C4-2B (cell line): ENCODE measurements around the gene BIRC6.
"Not testable (repeated sequence)": the region's sequence is repeated elsewhere in the genome, so short reads cannot be mapped to it uniquely, and the experiment has no call there.

Experiments used
- H3K27ac ChIP-seq: fragments of 450-650 bp; 2 replicates; pipeline ENCODE4 v1.5.1; 2017
- CTCF ChIP-seq: fragments of 450-650 bp; conservative IDR thresholded peaks from 2 replicates; pipeline ENCODE4 v1.5.1; 2017; ENCODE audit warnings: mild to moderate bottlenecking
- ZFX ChIP-seq: fragments of 450-650 bp; IDR thresholded peaks from 2 replicates; pipeline ENCODE4 v1.6.1; 2017

Gene BIRC6

GRCh38 chr2:32633040-32633439 lies 276.2 kb downstream of the BIRC6 start:
- no peak overlapping the region for H3K27ac ChIP-seq
- TF ChIP-seq CTCF (no peak), ZFX (no peak)

- not testable (repeated sequence) for H3K27ac ChIP-seq
Measured at GRCh38 chr2:32638548-32638947, 281.7 kb downstream of the BIRC6 start.

GRCh38 chr2:32641180-32641579 lies 284.4 kb downstream of the BIRC6 start:
- TF ChIP-seq CTCF = no peak
- TF ChIP-seq ZFX = no peak
- H3K27ac ChIP-seq = no peak overlapping the region

- H3K27ac ChIP-seq = no peak overlapping the region
- TF ChIP-seq ZFX (no peak), CTCF (no peak)
Measured at GRCh38 chr2:32647180-32647651, 290.4 kb downstream of the BIRC6 start.

GRCh38 chr2:32652555-32653209 lies 295.9 kb downstream of the BIRC6 start:
- TF ChIP-seq CTCF (no peak), ZFX (no peak)
- H3K27ac ChIP-seq = no peak overlapping the region

GRCh38 chr2:32656069-32656468 lies 299.2 kb downstream of the BIRC6 start:
- H3K27ac ChIP-seq = no peak overlapping the region
- no peak for TF ChIP-seq ZFX
- no peak for TF ChIP-seq CTCF

- TF ChIP-seq CTCF (no peak), ZFX (no peak)
- H3K27ac ChIP-seq = no peak overlapping the region
Measured at GRCh38 chr2:32663864-32664263, 307.0 kb downstream of the BIRC6 start.

GRCh38 chr2:32666704-32667103 lies 309.9 kb downstream of the BIRC6 start:
- TF ChIP-seq CTCF = no peak
- no peak for TF ChIP-seq ZFX

More at GRCh38 chr2:32666704-32667103, 309.9 kb downstream of the BIRC6 start:
- H3K27ac ChIP-seq = no peak overlapping the region
